Middle frontal gyrus (tissue), 1 donor: ENCODE measurements around the gene LIG4.
"Not testable (repeated sequence)": the region's sequence is repeated elsewhere in the genome, so short reads cannot be mapped to it uniquely, and the experiment has no call there.

Source experiments
- DNase-seq: peaks from one replicate; pipeline ENCODE4 v3.0.0-alpha.2; 2015; ENCODE audit warnings: low spot score; ENCODE audit errors: extremely low spot score

The LIG4 gene

DNA sequence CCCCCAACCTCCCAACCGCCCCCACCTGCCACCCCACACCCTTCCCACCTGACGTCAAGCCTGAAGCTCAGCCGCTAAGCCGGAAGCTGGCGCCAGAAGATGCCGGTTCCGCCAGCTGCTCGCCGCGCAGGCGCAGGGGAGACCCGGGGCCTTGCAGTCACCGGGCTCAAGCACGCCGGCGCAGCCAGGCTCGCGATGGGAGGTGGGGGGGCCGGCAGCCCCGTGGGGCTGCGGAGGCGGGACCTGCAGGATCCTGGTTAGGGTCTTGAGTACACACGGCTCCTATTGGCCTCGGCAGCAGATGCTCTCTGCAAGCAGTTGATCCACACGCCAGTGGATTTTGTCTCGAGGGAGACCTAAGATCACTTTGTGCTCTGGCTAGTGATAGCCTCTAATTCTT lies at the start of gene LIG4:
TSS of gene LIG4 (minus strand) at position 101 of the 400 bp plus-strand sequence. CDS start 4,268 bp downstream, outside the sequence.
- peak; percentile 90 for DNase-seq

GRCh38 chr13:108263621-108264355 lies 48.5 kb upstream of the LIG4 start:
- DNase-seq, result no peak

DNA sequence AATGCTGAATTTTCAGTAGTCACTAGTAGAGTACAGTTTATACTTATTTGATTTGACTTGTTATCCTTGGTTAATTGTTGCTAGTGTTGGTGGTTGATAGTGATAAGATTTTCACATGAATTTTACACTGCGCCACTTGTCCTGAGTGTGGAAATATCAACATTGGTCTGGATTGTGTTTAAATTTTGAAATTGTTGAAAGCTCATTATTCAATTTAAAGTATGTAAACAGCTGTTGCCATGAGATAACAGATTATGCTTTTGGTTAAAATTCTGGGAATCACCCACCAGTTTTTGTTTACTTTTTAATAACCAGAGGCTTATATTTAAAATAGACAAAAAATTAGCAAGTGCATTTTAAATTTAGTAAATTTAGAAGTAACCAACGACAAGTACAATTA lies 41.9 kb upstream of the LIG4 start:
- DNase-seq, result no peak

DNA sequence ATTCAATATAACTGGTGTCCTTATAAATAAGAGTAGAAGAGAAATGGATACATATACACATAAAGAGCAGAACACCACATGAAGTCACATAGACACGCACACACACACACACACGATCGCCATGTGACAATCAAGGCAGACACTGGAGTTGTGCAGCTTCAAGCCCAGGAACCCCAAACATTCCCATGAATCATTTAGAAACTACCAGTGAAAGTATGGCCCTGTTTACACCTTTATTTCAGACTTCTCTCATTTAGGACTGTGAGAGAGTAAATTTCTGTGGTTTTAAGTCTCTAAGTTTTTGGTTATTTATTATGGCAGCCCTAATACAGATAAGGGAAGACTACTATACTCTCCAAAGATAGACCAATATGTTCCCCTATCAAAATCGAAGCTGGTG lies 33.8 kb upstream of the LIG4 start:
- no peak for DNase-seq

DNA sequence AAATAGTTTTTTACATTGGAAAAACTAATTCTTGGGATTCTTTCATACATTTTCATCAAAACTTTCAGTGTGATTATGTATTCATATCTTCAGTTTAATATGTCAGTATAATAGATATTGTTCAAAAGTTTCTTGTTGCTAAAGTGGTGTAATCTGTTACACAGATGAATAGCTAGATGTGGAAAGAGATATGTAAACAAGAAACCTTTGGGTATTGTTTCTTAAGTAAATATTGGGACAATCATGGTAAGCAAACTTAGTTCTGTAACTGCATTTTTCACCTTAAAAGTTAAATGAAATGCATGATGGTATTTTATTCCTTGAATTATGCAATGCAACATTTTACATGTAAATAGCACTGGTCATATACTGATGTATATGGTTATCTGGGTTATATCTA lies 15.0 kb upstream of the LIG4 start:
- DNase-seq, result no peak

- peak; percentile 46 for DNase-seq
Measured at GRCh38 chr13:108227651-108228272, 12.4 kb upstream of the LIG4 start.

DNA sequence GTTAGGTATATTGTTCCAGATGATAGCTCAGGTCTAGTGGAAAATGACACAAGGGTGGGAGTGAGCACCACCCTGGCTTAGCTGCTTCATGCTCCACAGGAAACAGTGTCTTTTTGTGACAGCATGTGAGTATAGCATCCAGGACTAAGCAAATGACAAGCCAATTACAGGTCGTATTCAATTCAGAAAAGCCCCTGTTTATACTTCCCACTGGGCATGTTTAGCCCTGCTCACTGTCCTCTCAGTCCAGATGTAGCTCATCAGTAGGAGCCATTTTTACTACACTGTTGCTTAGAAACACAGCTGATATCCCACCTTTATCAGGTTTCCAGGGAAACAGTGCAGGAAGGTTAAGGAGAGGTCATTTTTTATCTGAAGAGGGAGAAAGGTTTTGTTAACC lies 10.8 kb upstream of the LIG4 start:
- DNase-seq, result no peak

DNA sequence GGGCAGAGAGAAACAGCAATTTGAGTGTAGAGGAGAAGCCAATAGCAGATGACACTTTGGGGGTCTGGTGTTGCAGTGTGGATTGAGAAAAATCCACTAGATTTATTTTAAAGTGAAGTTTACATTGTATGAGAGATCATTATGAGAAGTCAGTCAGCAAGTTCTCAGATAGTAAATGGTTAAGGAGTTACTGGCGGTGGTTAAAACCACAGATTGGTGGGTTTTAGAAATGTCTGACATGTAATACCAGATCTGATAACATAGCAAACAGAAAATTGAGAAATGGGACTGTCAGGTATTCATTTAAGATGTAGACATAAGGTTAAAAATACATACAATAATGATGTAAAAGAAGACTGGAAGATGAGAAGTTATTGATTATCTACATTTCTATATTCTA lies 10.1 kb upstream of the LIG4 start:
- DNase-seq, result no peak

DNA sequence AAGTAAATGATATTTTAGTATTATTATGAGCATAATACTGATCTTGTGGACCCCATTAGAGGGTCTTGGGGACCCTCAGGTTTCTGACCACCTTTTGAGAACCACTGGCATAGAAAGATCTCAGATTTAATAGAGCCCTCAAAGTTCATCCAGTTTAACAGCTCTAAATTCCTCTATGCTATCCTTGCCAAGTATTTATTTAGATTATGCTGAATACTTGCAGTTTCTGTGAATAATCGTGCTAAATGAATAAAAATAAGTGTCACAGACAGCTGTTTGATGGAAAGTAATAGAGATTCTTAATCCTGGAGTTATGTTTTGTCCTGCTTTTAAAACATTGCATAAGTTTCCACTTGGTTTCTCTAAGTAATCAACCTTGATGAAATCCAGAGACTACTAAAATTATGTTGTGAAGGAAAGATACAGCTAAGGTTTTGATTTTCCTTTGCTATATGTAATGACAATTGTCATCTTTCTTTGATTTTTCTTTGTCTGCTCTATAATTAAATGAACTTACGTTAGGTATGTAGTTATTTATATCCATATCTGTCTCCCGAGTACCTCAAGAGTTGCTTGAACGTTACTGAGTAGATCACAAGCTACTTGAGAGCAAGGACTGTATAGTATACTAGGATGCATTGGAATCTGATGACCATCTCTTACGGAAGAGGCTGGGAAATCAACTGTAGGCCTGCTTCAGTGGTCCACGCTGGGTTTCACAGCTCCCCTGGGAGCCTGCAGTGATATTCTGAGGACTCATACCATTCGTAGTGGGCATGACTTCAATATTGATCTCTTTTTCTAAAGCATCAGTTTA lies 8.6 kb upstream of the LIG4 start:
- no peak for DNase-seq

DNA sequence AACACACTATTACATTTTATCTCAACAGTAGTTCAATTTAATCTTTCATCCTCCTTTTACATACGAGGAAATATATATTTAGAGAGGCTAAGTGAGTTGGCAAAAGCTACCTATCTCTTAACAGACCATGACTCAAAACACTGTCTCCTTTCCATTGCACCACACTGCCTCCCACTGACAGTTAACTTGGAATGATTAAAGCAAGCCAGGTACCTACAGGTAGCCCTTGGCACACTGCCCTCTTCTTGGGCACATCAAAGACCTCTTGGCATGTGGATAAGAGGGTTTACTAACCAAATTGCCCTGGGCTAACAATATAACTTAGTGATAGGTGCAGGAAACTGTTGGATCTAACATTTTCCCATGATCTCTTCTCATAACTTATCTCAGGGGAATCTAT lies 4.7 kb upstream of the LIG4 start:
- DNase-seq, result no peak

GRCh38 chr13:108218044-108218974 lies 3.0 kb upstream of the LIG4 start, which contains the start of gene ABHD13:
TSS of gene ABHD13 (plus strand) at chr13:108218392. CDS start at chr13:108229219, 10,827 bp downstream.
- DNase-seq, result peak; percentile 85

DNA sequence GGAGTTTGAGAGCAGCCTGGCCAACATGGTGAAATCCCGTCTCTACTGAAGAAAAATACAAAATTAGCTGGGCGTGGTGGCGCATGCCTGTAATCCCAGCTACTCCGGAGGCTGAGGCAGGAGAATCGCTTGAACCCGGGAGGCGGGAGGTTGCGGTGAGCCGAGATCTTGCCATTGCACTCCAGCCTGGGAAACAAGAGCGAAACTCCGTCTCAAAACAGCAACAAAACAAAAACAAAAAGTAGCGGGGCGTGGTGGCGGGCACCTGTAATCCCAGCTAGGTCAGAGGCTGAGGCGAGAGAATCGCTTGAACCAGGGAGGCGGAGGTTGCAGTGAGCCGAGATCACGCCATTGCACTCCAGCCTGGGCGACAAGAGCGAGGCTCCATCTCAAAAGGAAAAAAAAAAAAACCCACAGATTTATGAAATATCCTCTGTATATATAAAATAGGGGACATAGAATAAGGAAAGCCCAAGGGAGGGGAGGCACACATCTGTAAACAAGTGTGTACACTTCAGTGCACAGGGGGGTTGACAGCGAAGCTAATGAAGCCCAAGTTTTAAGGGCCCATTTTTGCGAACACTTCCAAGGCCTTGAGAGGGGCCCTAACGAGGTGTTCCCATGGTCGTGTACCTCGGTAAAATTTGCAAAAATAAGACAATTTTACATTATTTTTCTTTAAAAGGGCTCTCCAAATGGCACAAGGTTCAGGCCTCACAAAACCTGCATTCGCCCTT lies 2.1 kb upstream of the LIG4 start:
- DNase-seq, result not testable (repeated sequence)

DNA sequence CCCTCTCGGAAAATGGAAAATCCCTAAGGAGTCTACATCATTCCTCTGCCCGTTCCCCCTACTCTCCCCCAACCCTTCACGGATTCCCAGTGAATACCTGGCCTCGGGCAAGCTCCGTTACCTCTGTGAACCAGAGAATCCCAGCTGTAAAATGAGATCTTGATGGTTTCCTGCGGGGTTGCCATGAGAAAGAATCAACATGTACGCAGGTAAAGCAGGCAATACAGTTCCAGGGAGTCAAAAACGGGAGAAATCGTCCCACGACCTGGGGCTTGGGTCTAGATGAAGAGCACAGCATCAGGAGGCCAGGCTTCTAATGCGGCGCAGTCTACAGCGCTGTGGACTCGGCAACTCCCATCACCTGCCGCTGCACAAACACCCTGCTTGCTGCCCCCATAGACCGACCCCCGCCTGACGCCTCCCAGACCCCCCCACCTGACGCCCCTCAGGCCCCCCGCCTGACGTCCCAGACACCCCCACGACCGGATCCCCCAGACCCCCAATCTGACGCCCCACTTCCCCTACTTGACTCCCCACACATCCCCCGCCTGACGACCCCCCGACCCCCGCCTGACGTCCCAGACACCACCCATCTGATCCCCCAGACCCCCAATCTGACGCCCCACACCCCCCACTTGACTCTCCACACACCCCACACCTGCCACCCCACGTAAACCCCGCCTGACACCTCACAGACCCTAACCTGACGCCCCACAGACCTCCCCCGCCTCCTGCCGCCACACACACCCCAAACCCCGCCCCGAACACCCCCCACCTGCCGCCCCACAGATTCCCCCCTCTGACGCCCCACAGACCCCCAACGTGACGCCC lies 680 bp downstream of the LIG4 start:
- no peak for DNase-seq

GRCh38 chr13:108213946-108214345 lies 1.4 kb downstream of the LIG4 start:
- no peak for DNase-seq

DNA sequence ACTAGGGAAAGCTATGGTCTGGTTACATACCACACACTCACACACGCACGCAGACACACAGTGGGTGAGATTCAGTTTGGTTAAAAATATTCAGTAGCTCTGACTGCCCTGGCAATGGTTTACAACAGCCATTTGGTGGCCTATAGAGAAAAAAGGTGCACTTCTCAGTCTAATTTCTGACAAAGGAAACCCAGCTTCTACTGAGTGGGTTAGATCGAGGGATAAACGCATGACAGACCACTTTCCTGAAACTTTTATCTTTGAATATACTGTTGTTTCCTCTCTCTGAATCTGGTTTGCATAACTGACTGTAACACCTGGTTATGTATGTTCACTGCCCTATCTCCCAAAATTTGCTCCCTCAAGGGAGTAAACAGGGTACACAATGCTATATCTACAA lies 2.5 kb downstream of the LIG4 start:
- no peak for DNase-seq

GRCh38 chr13:108210551-108210950 lies 4.8 kb downstream of the LIG4 start:
- DNase-seq, result no peak

- no peak for DNase-seq
Measured at GRCh38 chr13:108200781-108201398, 14.4 kb downstream of the LIG4 start.

DNA sequence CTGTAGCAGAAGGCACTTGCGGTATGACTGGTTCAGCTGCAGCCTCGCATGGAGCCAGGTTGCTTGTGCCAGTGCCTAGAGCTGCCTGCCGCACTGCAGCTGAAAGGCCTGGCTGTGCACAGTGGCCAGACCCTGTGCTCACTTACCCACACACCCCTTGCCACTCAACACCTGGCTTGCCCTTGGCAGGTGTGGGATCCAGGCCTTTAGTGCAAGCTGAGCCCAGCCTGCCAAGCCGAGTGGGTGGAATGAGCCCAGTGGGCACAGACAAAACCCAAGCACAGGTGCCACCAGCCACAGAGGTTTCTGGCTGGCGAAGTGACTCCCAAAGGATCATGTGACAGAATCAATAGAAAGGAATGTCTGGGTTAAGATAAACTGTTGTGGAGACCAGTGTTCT lies 19.5 kb downstream of the LIG4 start:
- DNase-seq, result no peak

DNA sequence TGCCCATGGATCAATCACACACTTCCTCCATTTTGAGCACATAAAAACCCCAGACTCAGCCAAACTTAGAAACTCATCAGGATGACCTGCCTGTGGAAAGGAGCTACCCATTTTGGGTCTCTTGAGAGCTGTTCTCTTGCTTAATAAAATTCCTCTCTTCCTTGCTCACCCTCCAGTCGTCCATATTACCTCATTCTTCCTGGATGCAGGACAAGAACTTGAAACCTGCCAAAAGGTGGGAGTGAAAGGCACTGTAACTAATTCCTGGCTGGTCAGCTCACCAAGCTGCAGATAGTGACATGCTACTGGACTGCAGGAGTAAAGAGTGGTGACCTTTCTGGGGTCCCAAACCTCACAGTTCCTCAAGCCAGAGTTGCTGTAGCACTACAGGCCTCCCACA lies 20.2 kb downstream of the LIG4 start:
- DNase-seq, result no peak
